Liver (tissue), 3 donors: ENCODE results near the gene ATG9B.

Experiments
- ATF3 ChIP-seq: IDR thresholded peaks from 2 replicates; pipeline ENCODE4 v1.6.1; 2016; ENCODE audit warnings: antibody characterized with exemption
- FOXA1 ChIP-seq: IDR thresholded peaks from 2 replicates; pipeline ENCODE4 v1.6.1; 2016; ENCODE audit warnings: antibody characterized with exemption
- RAD21 ChIP-seq, 2 donors: IDR thresholded peaks; 2 replicates each; pipeline ENCODE4 v1.6.1; 2016; ENCODE audit warnings: antibody characterized with exemption in 2 of 2, mild to moderate bottlenecking in 2 of 2
- REST ChIP-seq: IDR thresholded peaks from 2 replicates; pipeline ENCODE4 v1.6.1; 2016; ENCODE audit warnings: antibody characterized with exemption, mild to moderate bottlenecking
- RXRA ChIP-seq, 2 donors: IDR thresholded peaks; 2 replicates each; pipeline ENCODE4 v1.6.1; 2017 to 2018; ENCODE audit warnings: antibody characterized with exemption in 2 of 2, mild to moderate bottlenecking in 1 of 2
- SP1 ChIP-seq: IDR thresholded peaks from 2 replicates; pipeline ENCODE4 v1.6.1; 2018; ENCODE audit warnings: antibody characterized with exemption, mild to moderate bottlenecking
- TF ChIP-seq, protein P1 (sequence below): fragments of 150-350 bp; IDR thresholded peaks from 2 replicates; pipeline ENCODE4 v1.5.1; 2017; ENCODE audit warnings: improper control_type of control experiment, low read depth, low read length; ENCODE audit not compliant: missing input control
- TF ChIP-seq, protein P2 (sequence below): IDR thresholded peaks from 2 replicates; pipeline ENCODE4 v1.6.1; 2016; ENCODE audit warnings: antibody characterized with exemption
- donor health status: healthy.
- donor health status: healthy.

DNA sequence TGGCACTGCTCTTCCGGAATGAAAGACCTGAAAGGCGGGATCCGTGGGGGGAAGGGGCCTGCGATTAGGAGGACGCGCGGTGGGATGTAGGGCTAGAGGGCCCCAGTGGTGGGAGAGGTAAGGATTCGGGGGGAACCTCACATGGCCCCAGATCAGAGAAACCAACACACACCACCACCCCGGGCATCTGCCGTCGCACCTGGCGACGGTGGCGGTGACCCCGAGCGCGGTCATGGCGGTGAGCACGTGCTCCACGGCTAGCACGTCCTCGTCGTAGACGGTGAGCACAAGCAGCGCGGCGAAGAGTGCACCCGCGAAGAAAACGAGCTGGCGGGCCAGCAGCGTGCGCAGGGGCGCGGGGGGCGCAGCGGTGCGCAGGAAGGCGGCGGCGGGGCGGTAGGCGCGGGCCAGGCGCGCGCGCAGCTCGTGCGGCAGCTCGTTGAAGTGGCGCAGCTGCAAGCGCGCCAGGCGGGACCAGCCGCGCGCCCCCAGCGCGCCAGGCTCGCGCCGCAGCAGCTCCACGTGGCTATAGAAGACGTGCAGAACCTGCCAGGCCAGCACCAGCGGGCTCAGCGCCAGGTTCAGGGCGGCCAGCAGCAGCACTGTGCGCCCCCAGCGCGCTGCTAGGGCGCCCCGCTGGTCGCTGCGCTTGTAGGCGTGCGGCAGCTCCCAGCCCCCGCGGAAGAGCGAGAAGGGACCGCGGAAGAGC lies 5.7 kb downstream of the ATG9B start:
- no peak for TF ChIP-seq RXRA (IDR thresholded peaks at IDR 0.05)
- TF ChIP-seq FOXA1 = no peak
- no peak for TF ChIP-seq SP1
- TF ChIP-seq, protein P1, sequence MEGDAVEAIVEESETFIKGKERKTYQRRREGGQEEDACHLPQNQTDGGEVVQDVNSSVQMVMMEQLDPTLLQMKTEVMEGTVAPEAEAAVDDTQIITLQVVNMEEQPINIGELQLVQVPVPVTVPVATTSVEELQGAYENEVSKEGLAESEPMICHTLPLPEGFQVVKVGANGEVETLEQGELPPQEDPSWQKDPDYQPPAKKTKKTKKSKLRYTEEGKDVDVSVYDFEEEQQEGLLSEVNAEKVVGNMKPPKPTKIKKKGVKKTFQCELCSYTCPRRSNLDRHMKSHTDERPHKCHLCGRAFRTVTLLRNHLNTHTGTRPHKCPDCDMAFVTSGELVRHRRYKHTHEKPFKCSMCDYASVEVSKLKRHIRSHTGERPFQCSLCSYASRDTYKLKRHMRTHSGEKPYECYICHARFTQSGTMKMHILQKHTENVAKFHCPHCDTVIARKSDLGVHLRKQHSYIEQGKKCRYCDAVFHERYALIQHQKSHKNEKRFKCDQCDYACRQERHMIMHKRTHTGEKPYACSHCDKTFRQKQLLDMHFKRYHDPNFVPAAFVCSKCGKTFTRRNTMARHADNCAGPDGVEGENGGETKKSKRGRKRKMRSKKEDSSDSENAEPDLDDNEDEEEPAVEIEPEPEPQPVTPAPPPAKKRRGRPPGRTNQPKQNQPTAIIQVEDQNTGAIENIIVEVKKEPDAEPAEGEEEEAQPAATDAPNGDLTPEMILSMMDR = no peak
- TF ChIP-seq REST = no peak
- TF ChIP-seq ATF3 = no peak
- TF ChIP-seq RAD21 (IDR thresholded peaks at IDR 0.05) = no peak
- TF ChIP-seq, protein P2, sequence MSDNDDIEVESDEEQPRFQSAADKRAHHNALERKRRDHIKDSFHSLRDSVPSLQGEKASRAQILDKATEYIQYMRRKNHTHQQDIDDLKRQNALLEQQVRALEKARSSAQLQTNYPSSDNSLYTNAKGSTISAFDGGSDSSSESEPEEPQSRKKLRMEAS = no peak
